ENCODE measurements around the gene TRAF4.

GRCh38 chr17:28723159-28723835 lies 20.5 kb upstream of the TRAF4 start:
- TF ChIP-seq CTCF (IDR thresholded peaks at IDR 0.05; ENCODE audit: low read length) (no peak), EZH2phosphoT487 (IDR thresholded peaks at IDR 0.05; ENCODE audit: low read length) (no peak), EZH2 (optimal IDR thresholded peaks at IDR 0.05; ENCODE audit: low read depth, low read length) (no peak)
